GM12878 (cell line): ENCODE measurements around the gene NIFK. TPM values are rescaled to one million over a fixed set of nuclear protein-coding genes. Genes with fewer than 3 reads are reported as not detected.
A peak's percentile ranks its signal among the peaks of the same experiment; 100 is the strongest.

Experiments
- ATAC-seq: fragments of 200-7000 bp; cut with Tn5 transposase; 3 replicates; pipeline ENCODE4 v1.9.1; 2020; ENCODE audit warnings: mild to moderate bottlenecking, moderate library complexity
- Bru-seq: library from RNA; stranded (reverse); fragments of 400-500 nt; gene quantifications from one replicate; lab custom pipeline; 2021; lab: Mats Ljungman, UMichigan
- BruChase-seq, 2 experiments: library from RNA; stranded (reverse); fragments of 400-500 nt; gene quantifications; one replicate each; lab custom pipeline; 2021; lab: Mats Ljungman, UMichigan
- BruUV-seq: library from RNA; stranded (reverse); fragments of 400-500 nt; replicated peaks from 2 replicates; lab custom pipeline; 2021; lab: Mats Ljungman, UMichigan
- CTCF ChIA-PET: fragments of 300-600 bp; sonication (Branson Sonifier 250); formaldehyde crosslinking; extraction: SDS; loops from one replicate; lab custom pipeline; 2021; ENCODE audit warnings: inconsistent platforms; lab: Yijun Ruan, JAX
- POLR2A ChIA-PET: fragments of 350-600 bp; formaldehyde crosslinking; extraction: SDS; loops from one replicate; lab custom pipeline; 2021; ENCODE audit warnings: inconsistent platforms; lab: Charles Lee
- RAD21 ChIA-PET: fragments of 300-600 bp; sonication (Branson Sonifier 250); formaldehyde crosslinking; loops from one replicate; lab custom pipeline; 2023; ENCODE audit warnings: antibody characterized with exemption; ENCODE audit not compliant: unreplicated experiment; lab: Charles Lee
- SMC1A ChIA-PET: fragments of 300-600 bp; sonication (Branson Sonifier 250); formaldehyde crosslinking; loops from one replicate; lab custom pipeline; 2023; ENCODE audit not compliant: unreplicated experiment, uncharacterized antibody; lab: Charles Lee
- DNase-seq: peaks from one replicate; pipeline ENCODE4 v3.0.0-alpha.2; 2011; ENCODE audit warnings: low read depth, low spot score
- FAIRE-seq: peaks from 3 replicates; lab custom pipeline; 2011; peaks lifted over from hg19 to GRCh38; lab: Jason Lieb, UNC
- H2AFZ ChIP-seq: 2 replicates; pipeline ENCODE4 v1.6.0; 2011; ENCODE audit warnings: low read depth, low read length, control low read depth; ENCODE audit not compliant: control insufficient read depth
- H3K27ac ChIP-seq: 2 replicates; pipeline ENCODE4 v1.5.1; 2011; ENCODE audit warnings: control low read depth; ENCODE audit not compliant: control insufficient read depth, insufficient read depth
- H3K27me3 ChIP-seq, 2 experiments: replicated peaks in 1 of 2; 2 replicates each; pipeline versions ENCODE4 v1.6.0 to v1.6.1; 2011; ENCODE audit warnings: low read length in 1 of 2; ENCODE audit not compliant: control insufficient read depth in 2 of 2, insufficient read depth in 2 of 2
- H3K36me3 ChIP-seq, 2 experiments: 2 replicates each; pipeline ENCODE4 v1.5.1; 2011; ENCODE audit warnings: low read length in 1 of 2; ENCODE audit not compliant: control insufficient read depth in 2 of 2, insufficient read depth in 2 of 2
- H3K4me1 ChIP-seq: 2 replicates; pipeline ENCODE4 v1.6.1; 2011; ENCODE audit warnings: mild to moderate bottlenecking, low read length, moderate library complexity, mixed read lengths; ENCODE audit not compliant: control insufficient read depth, insufficient read depth
- H3K4me2 ChIP-seq: 2 replicates; pipeline ENCODE4 v1.6.0; 2011; ENCODE audit warnings: control low read depth; ENCODE audit not compliant: control insufficient read depth, insufficient read depth
- H3K4me3 ChIP-seq: fragments of 200-600 bp; sonication (generic); 2 replicates; pipeline ENCODE4 v1.5.1; 2016
- H3K79me2 ChIP-seq: 2 replicates; pipeline ENCODE4 v1.6.0; 2011; ENCODE audit warnings: low read length; ENCODE audit not compliant: control insufficient read depth, insufficient read depth
- H3K9ac ChIP-seq: 2 replicates; pipeline ENCODE4 v1.8.0; 2011; ENCODE audit warnings: low read length, control low read depth, mixed read lengths; ENCODE audit not compliant: control insufficient read depth, insufficient read depth
- H3K9me3 ChIP-seq: replicated peaks from 3 replicates; pipeline ENCODE4 v1.5.1; 2011; ENCODE audit warnings: mild to moderate bottlenecking, low read length; ENCODE audit not compliant: control insufficient read depth, insufficient read depth
- H4K20me1 ChIP-seq: 2 replicates; pipeline ENCODE4 v1.6.0; 2011; ENCODE audit not compliant: control insufficient read depth, insufficient read depth
- BHLHE40 ChIP-seq, 2 experiments: fragments of 450-650 bp in 1 of 2; IDR thresholded peaks; 2 replicates each; pipeline ENCODE4 v1.6.1; 2011 to 2017; ENCODE audit warnings: low read depth in 2 of 2, borderline replicate concordance in 1 of 2, improper control_type of control experiment in 1 of 2, low read length in 1 of 2, mild to moderate bottlenecking in 1 of 2
- JUND ChIP-seq: IDR thresholded peaks from 2 replicates; pipeline ENCODE4 v1.6.1; 2012; ENCODE audit warnings: low read depth, mild to moderate bottlenecking, low read length, improper control_type of control experiment, moderate library complexity
- KLF5 ChIP-seq: fragments of 450-650 bp; IDR thresholded peaks from 2 replicates; pipeline ENCODE4 v1.6.1; 2014; ENCODE audit warnings: mild to moderate bottlenecking; ENCODE audit not compliant: partially characterized antibody
- PML ChIP-seq: IDR thresholded peaks from 2 replicates; pipeline ENCODE4 v1.6.1; 2012; ENCODE audit warnings: low read length, inconsistent platforms
- ZNF622 ChIP-seq: fragments of 450-650 bp; IDR thresholded peaks from 2 replicates; pipeline ENCODE4 v1.6.1; 2017; ENCODE audit warnings: mild to moderate bottlenecking, inconsistent platforms
- WGBS: methylation state at CpG from one replicate; pipeline ENCODE4 v1.1.6; 2016; ENCODE audit warnings: low lambda C conversion rate; ENCODE audit not compliant: insufficient replicate concordance, insufficient coverage; ENCODE audit errors: missing lambda C conversion rate; 5-methylcytosine and 5-hydroxymethylcytosine counted together
- in situ Hi-C: fragments of 300-500 bp; cut with MboI; formaldehyde crosslinking; loops from 9 replicates; pipeline ENCODE4 v1.14.3; 2018; ENCODE audit warnings: mixed read lengths
- intact Hi-C: fragments of 100-400 bp; cut with micrococcal nuclease; formaldehyde crosslinking; loops from one replicate; pipeline ENCODE4 v1.14.2; 2022; ENCODE audit not compliant: unreplicated experiment
- long read RNA-seq, 2 experiments: library from polyadenylated mRNA; unstranded; transcript quantifications; one replicate each; pipeline ENCODE4 v2.0.0, GENCODE V29; 2019 to 2020
- polyA minus RNA-seq, 3 experiments: library from RNA; depleted of rRNA, polyadenylated mRNA; stranded (reverse); fragments of >200 nt; gene quantifications; 2 replicates each; pipeline ENCODE4 v1.2.3, GENCODE V29; 2011
- polyA plus RNA-seq, 11 experiments: library from polyadenylated mRNA; depleted of rRNA in 4 of 11; unstranded in 6 of 11; stranded (reverse) in 5 of 11; fragments of >200 nt; fragmentation: Nextera tagmentation in 4 of 11; fragmentation: Illumina TruSeq in 1 of 11; extraction: Ambion mirVana in 4 of 11; extraction: Trizol in 1 of 11; gene quantifications; 1 replicate in 1 of 11; 2 replicates in 10 of 11; pipeline versions ENCODE4 v1.2.1 to v1.2.3, GENCODE V29; 2011 to 2016; ENCODE audit warnings: inconsistent platforms in 2 of 11, missing spikeins in 2 of 11, low read depth in 1 of 11
- total RNA-seq, 4 experiments: library from RNA; depleted of rRNA in 3 of 4; stranded (reverse); fragments of >200 nt in 3 of 4; fragmentation: Illumina TruSeq in 1 of 4; extraction: Trizol in 1 of 4; gene quantifications; 2 replicates each; pipeline versions ENCODE4 v1.2.1 to v1.2.3, GENCODE V29; 2013 to 2021
- TF ChIP-seq, protein P1 (sequence below): fragments of 450-650 bp; IDR thresholded peaks from 2 replicates; pipeline ENCODE4 v1.6.1; 2017; ENCODE audit warnings: mild to moderate bottlenecking
- TF ChIP-seq, protein P2 (sequence below): fragments of 450-650 bp; IDR thresholded peaks from 2 replicates; pipeline ENCODE4 v1.6.1; 2017; ENCODE audit warnings: low read depth, mild to moderate bottlenecking, moderate library complexity
- TF ChIP-seq, protein P3 (sequence below): fragments of 150-350 bp; IDR thresholded peaks from 2 replicates; pipeline ENCODE4 v1.6.1; 2016; ENCODE audit warnings: low read depth, low read length

The NIFK gene
- 42.7 and 44.0 TPM in 2 replicates for total RNA-seq (2013; cell fraction: nucleolus; rRNA removed)
- 104 and 109 TPM in 2 replicates for total RNA-seq (2014; rRNA removed)
- total RNA-seq (2014; rRNA removed; fragmentation: Illumina TruSeq; extraction: Trizol): 145 and 157 TPM in 2 replicates
- total RNA-seq (2021): 91.1 and 92.9 TPM in 2 replicates
- polyA plus RNA-seq (2011; ENCODE audit: low read depth): 28.5 TPM
- polyA plus RNA-seq (2011; rRNA removed): 47.2 and 79.2 TPM in 2 replicates
- polyA plus RNA-seq (2011; cell fraction: cytosol; rRNA removed): 17.6 and 17.8 TPM in 2 replicates
- polyA plus RNA-seq (2011; cell fraction: nucleus; rRNA removed): 17.5 and 29.0 TPM in 2 replicates
- 45.2 and 56.4 TPM in 2 replicates for polyA plus RNA-seq (2012)
- 286 and 334 TPM in 2 replicates for polyA plus RNA-seq (2014; fragmentation: Illumina TruSeq; extraction: Trizol)
- polyA plus RNA-seq (2014; fragmentation: Nextera tagmentation; extraction: Ambion mirVana): 100 to 1,000 TPM; 156 to 171 TPM
- 57.9 and 61.7 TPM in 2 replicates for polyA plus RNA-seq (2014; rRNA removed)
- 100 to 1,000 TPM; 164 to 183 TPM for polyA plus RNA-seq (2016; fragmentation: Nextera tagmentation; extraction: Ambion mirVana)
- 16.8 TPM in 2 replicates for polyA minus RNA-seq (2011; rRNA and poly(A)+ RNA removed)
- polyA minus RNA-seq (2011; cell fraction: cytosol; rRNA and poly(A)+ RNA removed): 11.6 and 17.8 TPM in 2 replicates
- polyA minus RNA-seq (2011; cell fraction: nucleus; rRNA and poly(A)+ RNA removed): 7.7 and 19.3 TPM in 2 replicates
- percentile 94 among the genes with signal in this experiment for Bru-seq, nascent RNA
- BruChase-seq, experiment 1, labeled RNA remaining after a 6-hour chase: percentile 86 among the genes with signal in this experiment
- BruChase-seq, experiment 2, labeled RNA remaining after a 2-hour chase: percentile 94 among the genes with signal in this experiment
- long read RNA-seq, experiment 1, transcript NIFK-201 (7 exons, 1,734 nt): major isoform, 64 of 83 reads
- long read RNA-seq, experiment 1, transcript NIFK-205 (4 exons, 1,096 nt): minor isoform, 11 of 83 reads
- long read RNA-seq, experiment 1, partial matches to known transcripts: 2 of 83 reads
- long read RNA-seq, experiment 1, other reads (novel, unspliced or antisense): 5 of 83 reads
- long read RNA-seq, experiment 2, transcript NIFK-201 (7 exons, 1,734 nt): major isoform, 159 of 242 reads
- long read RNA-seq, experiment 2, transcript NIFK-205 (4 exons, 1,096 nt): minor isoform, 51 of 242 reads
- long read RNA-seq, experiment 2, partial matches to known transcripts: 22 of 242 reads
- long read RNA-seq, experiment 2, other reads (novel, unspliced or antisense): 6 of 242 reads

DNA sequence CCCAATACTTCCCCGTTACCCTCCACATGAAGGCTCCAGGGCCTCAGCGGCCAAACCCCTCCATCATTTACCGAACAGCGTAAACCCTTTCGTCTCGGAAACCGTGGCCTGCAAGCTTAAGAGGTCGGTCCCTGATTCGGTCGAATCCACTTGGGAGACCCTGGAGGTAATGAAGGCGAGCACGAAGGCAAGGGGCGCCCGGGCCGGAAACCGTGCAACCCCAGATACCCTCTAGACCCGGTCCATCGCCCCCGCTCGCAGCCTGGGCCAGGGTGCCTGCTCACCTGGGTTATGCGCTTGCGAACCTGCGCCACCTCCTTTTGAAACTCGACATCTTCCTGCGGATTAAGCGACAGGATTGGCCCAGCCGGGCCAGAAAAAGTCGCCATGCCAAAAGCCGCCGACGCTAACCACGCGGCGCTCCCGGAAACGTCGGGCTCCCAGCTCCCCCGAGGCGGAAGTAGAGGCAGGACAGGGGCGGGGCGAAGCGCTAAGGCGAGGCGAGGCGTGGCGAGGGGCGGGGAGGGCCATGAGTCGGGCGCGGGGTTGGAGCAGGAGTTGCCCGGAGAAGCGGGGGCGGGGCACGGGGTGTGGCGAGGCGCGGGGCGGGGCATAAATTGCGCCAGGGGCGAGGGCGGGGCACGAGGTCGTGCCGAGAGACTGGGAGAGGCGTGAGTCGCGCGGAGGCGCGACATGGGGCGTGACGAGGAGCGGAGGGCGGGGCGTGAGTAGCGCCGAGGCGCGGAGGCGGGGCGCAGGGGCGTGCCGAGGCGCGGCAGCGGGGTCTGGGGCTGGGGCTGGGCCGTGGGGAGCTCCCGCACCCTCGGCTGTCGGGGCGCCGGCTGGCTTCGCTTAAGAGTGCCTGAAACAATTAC lies at the start of gene NIFK:
NIFK (minus strand) TSS at position 414 of the 875 bp plus-strand sequence; CDS start at position 389, 25 bp downstream.
- in situ Hi-C loops: no loop called here
- intact Hi-C loops: loop anchor here (1.0 to 5.0 kb wide), 2 partner anchors 87 to 204 kb away; partner anchors contain the start of genes CLASP1 and RNU4ATAC
- DNase-seq (peak; percentile 89), FAIRE-seq (peak; percentile 89), ATAC-seq (peak; percentile 97)
- ChIA-PET CTCF (interaction anchor here (0.6 to 1.6 kb wide), 6 partner anchors 11 to 334 kb away, joined by 3 to 6 read pairs (median 4); partner anchors contain the start of genes RNU4ATAC and TSN), RAD21 (interaction anchor here (0.6 to 1.0 kb wide), 2 partner anchors 69 to 233 kb away, joined by 3 read pairs; no protein-coding TSS in a partner anchor), POLR2A (interaction anchor here (0.6 to 2.9 kb wide), 13 partner anchors 7 to 295 kb away, joined by 3 to 19 read pairs (median 4); partner anchors contain the start of genes CLASP1 and RNU4ATAC), SMC1A (interaction anchor here (1.3 to 1.9 kb wide), 3 partner anchors 13 to 208 kb away, joined by 3 to 5 read pairs (median 4); no protein-coding TSS in a partner anchor)
- no TSS peak for BruUV-seq
- H3K79me2 ChIP-seq: peaks cover 31% of the 10 kb centered on the region
- WGBS: 2% methylated on average over 51 of the region's 93 CpGs
- no peaks in the 10 kb centered on the region for H3K9me3 ChIP-seq
- peak within 1 kb of the TSS; percentile 85 for H2AFZ ChIP-seq
- H3K4me2 ChIP-seq: peak within 1 kb of the TSS; percentile 68
- no peaks in the 10 kb centered on the region for H3K27me3 ChIP-seq
- peak within 1 kb of the TSS; percentile 86 for H3K4me3 ChIP-seq
- peak within 1 kb of the TSS; percentile 97 for H3K9ac ChIP-seq
- no peaks in the 10 kb centered on the region; the same call in 1 of the 2 replicates for H3K4me1 ChIP-seq
- no peaks in the 10 kb centered on the region for H4K20me1 ChIP-seq
- H3K27ac ChIP-seq: peak within 1 kb of the TSS; percentile 90
- H3K36me3 ChIP-seq: peaks cover under 1 to 17% of the 10 kb centered on the region in 2 experiments; a peak in 2 of 4 replicates
- TF ChIP-seq PML: peak; percentile 71; the same call in 1 of the 2 replicates
- TF ChIP-seq, protein P1, sequence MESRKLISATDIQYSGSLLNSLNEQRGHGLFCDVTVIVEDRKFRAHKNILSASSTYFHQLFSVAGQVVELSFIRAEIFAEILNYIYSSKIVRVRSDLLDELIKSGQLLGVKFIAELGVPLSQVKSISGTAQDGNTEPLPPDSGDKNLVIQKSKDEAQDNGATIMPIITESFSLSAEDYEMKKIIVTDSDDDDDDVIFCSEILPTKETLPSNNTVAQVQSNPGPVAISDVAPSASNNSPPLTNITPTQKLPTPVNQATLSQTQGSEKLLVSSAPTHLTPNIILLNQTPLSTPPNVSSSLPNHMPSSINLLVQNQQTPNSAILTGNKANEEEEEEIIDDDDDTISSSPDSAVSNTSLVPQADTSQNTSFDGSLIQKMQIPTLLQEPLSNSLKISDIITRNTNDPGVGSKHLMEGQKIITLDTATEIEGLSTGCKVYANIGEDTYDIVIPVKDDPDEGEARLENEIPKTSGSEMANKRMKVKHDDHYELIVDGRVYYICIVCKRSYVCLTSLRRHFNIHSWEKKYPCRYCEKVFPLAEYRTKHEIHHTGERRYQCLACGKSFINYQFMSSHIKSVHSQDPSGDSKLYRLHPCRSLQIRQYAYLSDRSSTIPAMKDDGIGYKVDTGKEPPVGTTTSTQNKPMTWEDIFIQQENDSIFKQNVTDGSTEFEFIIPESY: no peak
- no peak for TF ChIP-seq KLF5
- peak; percentile 57 to 75; a peak in 3 of 4 replicates for TF ChIP-seq BHLHE40 (IDR thresholded peaks at IDR 0.05; ENCODE audit: borderline replicate concordance in 1 of 2, low read depth in 2 of 2, low read length in 1 of 2)
- TF ChIP-seq, protein P2, sequence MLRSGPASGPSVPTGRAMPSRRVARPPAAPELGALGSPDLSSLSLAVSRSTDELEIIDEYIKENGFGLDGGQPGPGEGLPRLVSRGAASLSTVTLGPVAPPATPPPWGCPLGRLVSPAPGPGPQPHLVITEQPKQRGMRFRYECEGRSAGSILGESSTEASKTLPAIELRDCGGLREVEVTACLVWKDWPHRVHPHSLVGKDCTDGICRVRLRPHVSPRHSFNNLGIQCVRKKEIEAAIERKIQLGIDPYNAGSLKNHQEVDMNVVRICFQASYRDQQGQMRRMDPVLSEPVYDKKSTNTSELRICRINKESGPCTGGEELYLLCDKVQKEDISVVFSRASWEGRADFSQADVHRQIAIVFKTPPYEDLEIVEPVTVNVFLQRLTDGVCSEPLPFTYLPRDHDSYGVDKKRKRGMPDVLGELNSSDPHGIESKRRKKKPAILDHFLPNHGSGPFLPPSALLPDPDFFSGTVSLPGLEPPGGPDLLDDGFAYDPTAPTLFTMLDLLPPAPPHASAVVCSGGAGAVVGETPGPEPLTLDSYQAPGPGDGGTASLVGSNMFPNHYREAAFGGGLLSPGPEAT: peak; percentile 59; the same call in 1 of the 2 replicates
- TF ChIP-seq JUND: no peak
- TF ChIP-seq, protein P3, sequence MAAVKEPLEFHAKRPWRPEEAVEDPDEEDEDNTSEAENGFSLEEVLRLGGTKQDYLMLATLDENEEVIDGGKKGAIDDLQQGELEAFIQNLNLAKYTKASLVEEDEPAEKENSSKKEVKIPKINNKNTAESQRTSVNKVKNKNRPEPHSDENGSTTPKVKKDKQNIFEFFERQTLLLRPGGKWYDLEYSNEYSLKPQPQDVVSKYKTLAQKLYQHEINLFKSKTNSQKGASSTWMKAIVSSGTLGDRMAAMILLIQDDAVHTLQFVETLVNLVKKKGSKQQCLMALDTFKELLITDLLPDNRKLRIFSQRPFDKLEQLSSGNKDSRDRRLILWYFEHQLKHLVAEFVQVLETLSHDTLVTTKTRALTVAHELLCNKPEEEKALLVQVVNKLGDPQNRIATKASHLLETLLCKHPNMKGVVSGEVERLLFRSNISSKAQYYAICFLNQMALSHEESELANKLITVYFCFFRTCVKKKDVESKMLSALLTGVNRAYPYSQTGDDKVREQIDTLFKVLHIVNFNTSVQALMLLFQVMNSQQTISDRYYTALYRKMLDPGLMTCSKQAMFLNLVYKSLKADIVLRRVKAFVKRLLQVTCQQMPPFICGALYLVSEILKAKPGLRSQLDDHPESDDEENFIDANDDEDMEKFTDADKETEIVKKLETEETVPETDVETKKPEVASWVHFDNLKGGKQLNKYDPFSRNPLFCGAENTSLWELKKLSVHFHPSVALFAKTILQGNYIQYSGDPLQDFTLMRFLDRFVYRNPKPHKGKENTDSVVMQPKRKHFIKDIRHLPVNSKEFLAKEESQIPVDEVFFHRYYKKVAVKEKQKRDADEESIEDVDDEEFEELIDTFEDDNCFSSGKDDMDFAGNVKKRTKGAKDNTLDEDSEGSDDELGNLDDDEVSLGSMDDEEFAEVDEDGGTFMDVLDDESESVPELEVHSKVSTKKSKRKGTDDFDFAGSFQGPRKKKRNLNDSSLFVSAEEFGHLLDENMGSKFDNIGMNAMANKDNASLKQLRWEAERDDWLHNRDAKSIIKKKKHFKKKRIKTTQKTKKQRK: no peak
- TF ChIP-seq ZNF622: no peak
